CD14-positive monocyte (primary cell): ENCODE measurements around the gene SLC50A1. TPM values are rescaled to one million over a fixed set of nuclear protein-coding genes. Genes with fewer than 3 reads are reported as not detected.

Experiments
- DNase-seq, 3 donors: peaks; one replicate each; pipeline ENCODE4 v3.0.0-alpha.2; 2011 to 2022
- H2AFZ ChIP-seq: 2 replicates; pipeline ENCODE4 v1.6.0; 2012; ENCODE audit warnings: mild to moderate bottlenecking, low read depth, low read length, inconsistent platforms; ENCODE audit not compliant: insufficient read depth, poor library complexity, severe bottlenecking
- H3K27ac ChIP-seq, 2 donors: 1 replicate in 1 of 2; 2 replicates in 1 of 2; pipeline ENCODE4 v1.5.1; 2012 to 2013; ENCODE audit warnings: low read length in 2 of 2, control low read depth in 1 of 2, inconsistent platforms in 1 of 2, low read depth in 1 of 2, mild to moderate bottlenecking in 1 of 2
- H3K27me3 ChIP-seq, 2 donors: one replicate each; pipeline versions ENCODE4 v1.6.0 to v1.6.1; 2011 to 2013; ENCODE audit warnings: low read length in 2 of 2; ENCODE audit not compliant: control insufficient read depth in 2 of 2, insufficient read depth in 2 of 2
- H3K36me3 ChIP-seq, 2 donors: replicated peaks in 1 of 2; 1 replicate in 1 of 2; 2 replicates in 1 of 2; pipeline versions ENCODE4 v1.5.1 to v1.6.1; 2012 to 2013; ENCODE audit warnings: low read length in 2 of 2, control low read depth in 1 of 2, inconsistent platforms in 1 of 2, mild to moderate bottlenecking in 1 of 2; ENCODE audit not compliant: insufficient read depth in 2 of 2, control insufficient read depth in 1 of 2
- H3K4me1 ChIP-seq, 2 donors: 1 replicate in 1 of 2; 2 replicates in 1 of 2; pipeline versions ENCODE4 v1.5.1 to v1.6.1; 2012 to 2013; ENCODE audit warnings: low read length in 2 of 2, control low read depth in 1 of 2, inconsistent platforms in 1 of 2, mild to moderate bottlenecking in 1 of 2, moderate library complexity in 1 of 2; ENCODE audit not compliant: insufficient read depth in 2 of 2, control insufficient read depth in 1 of 2
- H3K4me2 ChIP-seq: replicated peaks from 2 replicates; pipeline ENCODE3; 2012; ENCODE audit warnings: low read length, moderate library complexity, mild to moderate bottlenecking; ENCODE audit not compliant: poor library complexity, severe bottlenecking; ENCODE audit errors: extremely low read depth
- H3K4me3 ChIP-seq, 3 experiments: fragments of 200-600 bp in 1 of 3; sonication (generic) in 1 of 3; replicated peaks in 1 of 3; 1 replicate in 2 of 3; 2 replicates in 1 of 3; pipeline ENCODE4 v1.5.1; 2011 to 2013; ENCODE audit warnings: low read length in 3 of 3, mild to moderate bottlenecking in 3 of 3, control low read depth in 2 of 3, low read depth in 2 of 3, inconsistent platforms in 1 of 3, moderate library complexity in 1 of 3
- H3K79me2 ChIP-seq: 2 replicates; pipeline ENCODE4 v1.6.0; 2012; ENCODE audit warnings: mild to moderate bottlenecking, control low read depth, inconsistent platforms, low read length, moderate library complexity; ENCODE audit not compliant: insufficient read depth
- H3K9ac ChIP-seq: 2 replicates; pipeline ENCODE4 v1.6.0; 2017; ENCODE audit warnings: low read length, mild to moderate bottlenecking; ENCODE audit not compliant: insufficient read depth, poor library complexity, severe bottlenecking
- H3K9me3 ChIP-seq, 2 donors: replicated peaks in 1 of 2; 1 replicate in 1 of 2; 2 replicates in 1 of 2; pipeline versions ENCODE4 v1.5.1 to v1.6.1; 2012 to 2013; ENCODE audit warnings: low read length in 2 of 2, control low read depth in 1 of 2; ENCODE audit not compliant: control insufficient read depth in 1 of 2, insufficient read depth in 1 of 2
- H4K20me1 ChIP-seq: 2 replicates; pipeline ENCODE4 v1.6.0; 2012; ENCODE audit warnings: mild to moderate bottlenecking, low read length, control low read depth, moderate library complexity; ENCODE audit not compliant: insufficient read depth
- H3K27ac Mint-ChIP-seq, 7 donors: one replicate each; pipeline ENCODE4 v1.8.0; 2020; ENCODE audit warnings: mild to moderate bottlenecking in 7 of 7, mixed read lengths in 7 of 7, moderate library complexity in 6 of 7, inconsistent platforms in 2 of 7
- H3K27me3 Mint-ChIP-seq, 3 donors: one replicate each; pipeline ENCODE4 v1.8.0; 2021 to 2022; ENCODE audit warnings: low read depth in 3 of 3, mild to moderate bottlenecking in 3 of 3, mixed read lengths in 3 of 3, moderate library complexity in 3 of 3, inconsistent platforms in 1 of 3
- H3K36me3 Mint-ChIP-seq, 2 donors: one replicate each; pipeline ENCODE4 v1.8.0; 2020; ENCODE audit warnings: mixed read lengths in 2 of 2, inconsistent platforms in 1 of 2, mild to moderate bottlenecking in 1 of 2
- H3K4me1 Mint-ChIP-seq: one replicate; pipeline ENCODE4 v1.8.0; 2020; ENCODE audit warnings: mild to moderate bottlenecking, mixed read lengths
- H3K4me3 Mint-ChIP-seq, 2 donors: one replicate each; pipeline ENCODE4 v1.8.0; 2020; ENCODE audit warnings: mild to moderate bottlenecking in 2 of 2, mixed read lengths in 2 of 2, moderate library complexity in 1 of 2
- H3K9me3 Mint-ChIP-seq, 7 donors: one replicate each; pipeline ENCODE4 v1.8.0; 2020 to 2022; ENCODE audit warnings: mixed read lengths in 7 of 7, mild to moderate bottlenecking in 6 of 7, moderate library complexity in 6 of 7, inconsistent platforms in 2 of 7
- WGBS: methylation state at CpG from one replicate; pipeline ENCODE4 v1.1.5; 2013; ENCODE audit warnings: missing lambda C conversion rate; ENCODE audit not compliant: insufficient coverage; 5-methylcytosine and 5-hydroxymethylcytosine counted together
- intact Hi-C, 2 donors: fragments of 100-400 bp; cut with micrococcal nuclease; formaldehyde crosslinking; loops; one replicate each; pipeline versions ENCODE4 v1.15.0 to v1.15.1; 2023
- polyA plus RNA-seq, 3 donors: library from polyadenylated mRNA; depleted of rRNA in 1 of 3; unstranded in 2 of 3; stranded (reverse) in 1 of 3; fragments of 300-500 nt in 2 of 3; fragments of >200 nt in 1 of 3; fragmentation: Illumina TruSeq in 2 of 3; gene quantifications; 1 replicate in 2 of 3; 2 replicates in 1 of 3; pipeline ENCODE4 v1.2.3, GENCODE V29; 2012 to 2021
- TF ChIP-seq, protein P1 (sequence below): fragments of 200-600 bp; IDR thresholded peaks from one replicate; pipeline ENCODE4 v1.8.0; 2022; ENCODE audit warnings: antibody characterized with exemption, mild to moderate bottlenecking

Gene SLC50A1
- polyA plus RNA-seq, 3 donors, result 40.0 to 50.8 (median 49.4) TPM

DNA sequence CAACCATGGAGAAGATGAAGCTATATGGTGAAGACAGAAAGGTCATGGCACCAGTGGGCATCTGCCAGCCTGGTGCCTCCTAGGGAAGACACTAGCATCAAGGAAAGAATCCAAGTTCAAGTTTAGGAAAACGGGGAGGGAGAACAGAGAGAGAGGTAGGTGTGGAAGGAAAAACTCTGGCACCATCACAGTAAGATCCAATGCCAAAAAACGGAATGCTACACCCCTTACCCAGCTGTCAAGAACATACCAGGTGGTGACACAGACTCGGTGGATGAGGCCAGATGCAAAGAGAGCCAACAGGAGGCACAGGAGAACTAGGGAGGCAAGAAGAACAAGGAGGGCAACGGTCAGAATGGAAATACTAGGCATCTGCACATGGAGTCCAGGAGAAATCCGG is 33.9 kb downstream of the SLC50A1 start:
- Histone ChIP-seq H3K4me3 (no peak overlapping the region), H3K27me3 (peaks cover 0 to 15% of the 10 kb centered on the region in 2 donors), H3K79me2 (peaks cover 21% of the 10 kb centered on the region), H3K36me3 (peaks cover 14 to 19% of the 10 kb centered on the region in 2 donors), H3K9me3 (no peaks in the 10 kb centered on the region), H2AFZ (no peak overlapping the region), H3K4me2 (no peak overlapping the region), H3K9ac (no peak overlapping the region), H3K27ac (no peak overlapping the region), H3K4me1 (peaks cover 38 to 40% of the 10 kb centered on the region in 2 donors), H4K20me1 (no peaks in the 10 kb centered on the region)
- Mint-ChIP-seq H3K4me1 (peaks cover 37% of the 10 kb centered on the region), H3K9me3 (peaks cover 0 to 7% (median 4%) of the 10 kb centered on the region in 7 donors), H3K27me3 (peaks cover 19 to 34% (median 31%) of the 10 kb centered on the region in 3 donors), H3K4me3 (no peak overlapping the region), H3K27ac (no peak overlapping the region), H3K36me3 (peaks cover 19 to 30% of the 10 kb centered on the region in 2 donors)
- TF ChIP-seq, protein P1, sequence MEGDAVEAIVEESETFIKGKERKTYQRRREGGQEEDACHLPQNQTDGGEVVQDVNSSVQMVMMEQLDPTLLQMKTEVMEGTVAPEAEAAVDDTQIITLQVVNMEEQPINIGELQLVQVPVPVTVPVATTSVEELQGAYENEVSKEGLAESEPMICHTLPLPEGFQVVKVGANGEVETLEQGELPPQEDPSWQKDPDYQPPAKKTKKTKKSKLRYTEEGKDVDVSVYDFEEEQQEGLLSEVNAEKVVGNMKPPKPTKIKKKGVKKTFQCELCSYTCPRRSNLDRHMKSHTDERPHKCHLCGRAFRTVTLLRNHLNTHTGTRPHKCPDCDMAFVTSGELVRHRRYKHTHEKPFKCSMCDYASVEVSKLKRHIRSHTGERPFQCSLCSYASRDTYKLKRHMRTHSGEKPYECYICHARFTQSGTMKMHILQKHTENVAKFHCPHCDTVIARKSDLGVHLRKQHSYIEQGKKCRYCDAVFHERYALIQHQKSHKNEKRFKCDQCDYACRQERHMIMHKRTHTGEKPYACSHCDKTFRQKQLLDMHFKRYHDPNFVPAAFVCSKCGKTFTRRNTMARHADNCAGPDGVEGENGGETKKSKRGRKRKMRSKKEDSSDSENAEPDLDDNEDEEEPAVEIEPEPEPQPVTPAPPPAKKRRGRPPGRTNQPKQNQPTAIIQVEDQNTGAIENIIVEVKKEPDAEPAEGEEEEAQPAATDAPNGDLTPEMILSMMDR, result no peak
- 100% methylated on average over 2 of the region's 5 CpGs for WGBS
- no peak for DNase-seq
- intact Hi-C loops, result loop anchor here in 1 of 2 donors (5.0 kb wide), 1 partner anchor 42 kb away; the partner anchor contains the start of gene EFNA1

DNA sequence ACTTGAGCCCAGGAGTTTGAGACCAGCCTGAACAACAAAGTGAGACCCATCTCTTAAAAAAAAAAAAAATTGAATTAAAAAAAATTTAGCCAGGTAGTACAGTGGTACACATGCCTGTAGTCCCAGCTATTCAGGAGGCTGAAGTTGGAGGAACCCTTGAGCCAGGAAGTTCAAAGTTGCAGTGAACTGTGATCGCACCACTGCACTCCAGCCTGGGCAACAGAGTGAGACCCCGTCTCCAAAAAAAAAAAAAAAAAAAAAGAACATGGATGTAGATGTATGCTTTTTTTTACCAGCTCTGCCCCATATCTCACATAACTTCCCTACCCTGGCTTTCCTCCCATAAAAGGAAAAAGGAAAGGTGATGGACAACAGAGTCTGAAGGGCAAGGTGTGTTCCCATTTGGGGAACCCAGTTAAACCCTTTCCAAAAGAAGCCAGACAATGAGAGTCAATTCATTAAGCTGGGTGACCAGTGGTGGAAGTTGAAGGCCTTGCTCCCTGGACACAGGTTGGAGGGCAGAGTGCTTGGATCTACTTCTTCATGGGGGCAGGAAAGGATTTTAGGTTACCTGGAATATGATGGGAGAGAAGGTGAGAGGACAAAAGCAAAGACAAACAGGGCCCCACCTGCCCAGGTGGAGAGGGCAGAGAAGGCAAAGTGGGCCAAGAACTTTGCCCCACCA is 34.6 kb downstream of the SLC50A1 start:
- H3K79me2 ChIP-seq, result peaks cover 21% of the 10 kb centered on the region
- H3K27ac Mint-ChIP-seq, result no peak overlapping the region
- H3K27me3 Mint-ChIP-seq, result peaks cover 20 to 39% (median 38%) of the 10 kb centered on the region in 3 donors
- peaks cover 44 to 47% of the 10 kb centered on the region in 2 donors for H3K4me1 ChIP-seq
- H3K4me3 Mint-ChIP-seq, result no peak overlapping the region
- DNase-seq, result no peak
- H3K4me2 ChIP-seq, result no peak overlapping the region
- peaks cover 43% of the 10 kb centered on the region for H3K4me1 Mint-ChIP-seq
- H3K4me3 ChIP-seq, result no peak overlapping the region
- H3K9me3 Mint-ChIP-seq, result peaks cover 0 to 3% (median 0%) of the 10 kb centered on the region in 7 donors
- no peak overlapping the region for H3K9ac ChIP-seq
- intact Hi-C loops, result loop anchor here in 1 of 2 donors (5.0 kb wide), 1 partner anchor 33 kb away; the partner anchor contains the start of gene SLC50A1
- no CpG with 5 or more reads among the region's 2 CpGs for WGBS
- H3K27ac ChIP-seq, result no peak overlapping the region
- peaks cover 0 to 15% of the 10 kb centered on the region in 2 donors for H3K27me3 ChIP-seq
- peaks cover 19 to 30% of the 10 kb centered on the region in 2 donors for H3K36me3 Mint-ChIP-seq
- peaks cover 14 to 19% of the 10 kb centered on the region in 2 donors for H3K36me3 ChIP-seq
- no peaks in the 10 kb centered on the region for H4K20me1 ChIP-seq
- no peak overlapping the region for H2AFZ ChIP-seq
- TF ChIP-seq, protein P1, result no peak
- no peaks in the 10 kb centered on the region for H3K9me3 ChIP-seq
